ENCODE measurements around the gene CARF. TPM values are rescaled to one million over a fixed set of nuclear protein-coding genes. Genes with fewer than 3 reads are reported as not detected.

The CARF gene
- total and polyA plus RNA-seq, 2 of the 13 experiments (the other 11 are each of a cell fraction or from before 2014, with no cell fraction given), result 3.0 to 5.4 TPM

GRCh38 chr2:202871300-202872141 lies 40.6 kb upstream of the CARF start, which contains the start of gene ICA1L (continued):
- TF ChIP-seq ZFP91 (CRISPR knock-in tag; IDR thresholded peaks at IDR 0.05; ENCODE audit: borderline replicate concordance) (peak; percentile 55; the same call in 1 of the 2 replicates), U2AF2 (IDR thresholded peaks at IDR 0.05; ENCODE audit: low read depth, low read length) (0 out of 2 replicates have a peak, but pooled peaks have one; percentile 80), SMAD3 (CRISPR knock-in tag; IDR thresholded peaks at IDR 0.05) (0 out of 2 replicates have a peak, but pooled peaks have one; percentile 4), GATAD2A (CRISPR knock-in tag; IDR thresholded peaks at IDR 0.05) (no peak), ZKSCAN5 (CRISPR knock-in tag; IDR thresholded peaks at IDR 0.05) (no peak), PBX3 (CRISPR knock-in tag; IDR thresholded peaks at IDR 0.05; ENCODE audit: borderline replicate concordance) (0 out of 2 replicates have a peak, but pooled peaks have one; percentile 42), ZNF567 (CRISPR knock-in tag; IDR thresholded peaks at IDR 0.05; ENCODE audit: borderline replicate concordance) (no peak), ZNF34 (CRISPR knock-in tag; IDR thresholded peaks at IDR 0.05; ENCODE audit: borderline replicate concordance) (no peak; the same call in 1 of the 2 replicates), ZNF781 (CRISPR knock-in tag; IDR thresholded peaks at IDR 0.05; ENCODE audit: borderline replicate concordance, not compliant biosample characterization) (no peak), GMEB1 (CRISPR knock-in tag; IDR thresholded peaks at IDR 0.05; ENCODE audit: borderline replicate concordance) (peak; percentile 44; the same call in 1 of the 2 replicates), ZNF20 (CRISPR knock-in tag; IDR thresholded peaks at IDR 0.05) (no peak), MZF1 (CRISPR knock-in tag; IDR thresholded peaks at IDR 0.05; ENCODE audit: borderline replicate concordance) (no peak), CENPX (CRISPR knock-in tag; IDR thresholded peaks at IDR 0.05) (no peak), FOXK2 (IDR thresholded peaks at IDR 0.05) (no peak), ZXDC (CRISPR knock-in tag; IDR thresholded peaks at IDR 0.05) (no peak), ETV6 (CRISPR knock-in tag; conservative IDR thresholded peaks at IDR 0.05) (peak; percentile 84; the same call in 1 of the 2 replicates), ELK4 (CRISPR knock-in tag; IDR thresholded peaks at IDR 0.05; ENCODE audit: borderline replicate concordance) (no peak), HNF4G (IDR thresholded peaks at IDR 0.05; ENCODE audit: borderline replicate concordance, low read depth, low read length) (no peak), HNF4G (CRISPR knock-in tag; IDR thresholded peaks at IDR 0.05; ENCODE audit: borderline replicate concordance, low read depth) (no peak), ZFYVE20 (CRISPR knock-in tag; IDR thresholded peaks at IDR 0.05; ENCODE audit: borderline replicate concordance, low read depth) (0 out of 2 replicates have a peak, but pooled peaks have one; percentile 23)

All from HepG2 (cell line).